H9 (cell line): Measurements from ENCODE around the gene CHPF2. TPM values are rescaled to one million over a fixed set of nuclear protein-coding genes. Genes with fewer than 3 reads are reported as not detected.

Experiments used
- DNase-seq: peaks from one replicate; pipeline ENCODE4 v3.0.0-alpha.2; 2017
- H2AFZ ChIP-seq: one replicate; pipeline ENCODE4 v1.6.1; 2013; ENCODE audit warnings: mild to moderate bottlenecking, low read length, control low read depth, moderate library complexity
- H2AK5ac ChIP-seq: 2 replicates; pipeline ENCODE4 v1.6.1; 2013; ENCODE audit warnings: low read length, control low read depth, mixed read lengths; ENCODE audit not compliant: insufficient read length
- H2BK120ac ChIP-seq: one replicate; pipeline ENCODE4 v1.6.1; 2013; ENCODE audit warnings: low read depth, mild to moderate bottlenecking, low read length, control low read depth, inconsistent platforms; ENCODE audit not compliant: poor library complexity, severe bottlenecking
- H2BK12ac ChIP-seq: 2 replicates; pipeline ENCODE4 v1.6.1; 2013; ENCODE audit warnings: low read length, control low read depth, mixed read lengths, low read depth; ENCODE audit not compliant: insufficient read length
- H2BK15ac ChIP-seq: 2 replicates; pipeline ENCODE4 v1.6.1; 2013; ENCODE audit warnings: low read depth, low read length, control low read depth
- H2BK20ac ChIP-seq: one replicate; pipeline ENCODE4 v1.6.1; 2013; ENCODE audit warnings: low read depth, mild to moderate bottlenecking, low read length, control low read depth, inconsistent platforms; ENCODE audit not compliant: poor library complexity, severe bottlenecking
- H2BK5ac ChIP-seq: 2 replicates; pipeline ENCODE4 v1.6.1; 2013; ENCODE audit warnings: low read length, control low read depth, mixed read lengths; ENCODE audit not compliant: insufficient read length
- H3K14ac ChIP-seq: 2 replicates; pipeline ENCODE4 v1.6.1; 2013; ENCODE audit warnings: low read length, control low read depth; ENCODE audit not compliant: insufficient read depth
- H3K18ac ChIP-seq: 2 replicates; pipeline ENCODE4 v1.6.1; 2013; ENCODE audit warnings: low read depth, mild to moderate bottlenecking, mixed read lengths, low read length, control low read depth; ENCODE audit not compliant: insufficient read length
- H3K23ac ChIP-seq: 2 replicates; pipeline ENCODE4 v1.6.1; 2013; ENCODE audit warnings: low read length, control low read depth, mixed read lengths, low read depth; ENCODE audit not compliant: insufficient read length
- H3K23me2 ChIP-seq: 2 replicates; pipeline ENCODE4 v1.6.1; 2013; ENCODE audit warnings: low read depth, mild to moderate bottlenecking, mixed read lengths, low read length, control low read depth; ENCODE audit not compliant: insufficient read length, poor library complexity, severe bottlenecking
- H3K27ac ChIP-seq: 2 replicates; pipeline ENCODE4 v1.5.1; 2013; ENCODE audit warnings: low read length, control low read depth, mixed read lengths, low read depth; ENCODE audit not compliant: insufficient read length
- H3K27me3 ChIP-seq: 2 replicates; pipeline ENCODE4 v1.6.1; 2013; ENCODE audit warnings: low read length, control low read depth, inconsistent platforms; ENCODE audit not compliant: insufficient read depth
- H3K4ac ChIP-seq: 2 replicates; pipeline ENCODE4 v1.6.1; 2013; ENCODE audit warnings: low read depth, mild to moderate bottlenecking, control low read depth, inconsistent platforms, low read length, moderate library complexity
- H3K4me1 ChIP-seq: 2 replicates; pipeline ENCODE4 v1.6.1; 2013; ENCODE audit warnings: low read length, control low read depth, inconsistent platforms; ENCODE audit not compliant: insufficient read depth
- H3K4me2 ChIP-seq: 2 replicates; pipeline ENCODE4 v1.6.1; 2013; ENCODE audit warnings: low read length, control low read depth, mixed read lengths; ENCODE audit not compliant: insufficient read length, insufficient read depth
- H3K56ac ChIP-seq: 2 replicates; pipeline ENCODE4 v1.6.1; 2013; ENCODE audit warnings: low read depth, mild to moderate bottlenecking, mixed read lengths, low read length, control low read depth; ENCODE audit not compliant: insufficient read length
- H3K79me1 ChIP-seq: 2 replicates; pipeline ENCODE4 v1.6.1; 2013; ENCODE audit warnings: low read depth, mild to moderate bottlenecking, moderate library complexity, low read length, control low read depth, inconsistent platforms; ENCODE audit not compliant: insufficient read depth, poor library complexity, severe bottlenecking
- H3K79me2 ChIP-seq: 2 replicates; pipeline ENCODE4 v1.6.1; 2013; ENCODE audit warnings: low read length, control low read depth, inconsistent platforms; ENCODE audit not compliant: insufficient read depth
- H3K9ac ChIP-seq: 2 replicates; pipeline ENCODE4 v1.6.1; 2013; ENCODE audit warnings: low read length, control low read depth, mixed read lengths; ENCODE audit not compliant: insufficient read length; ENCODE audit errors: extremely low read depth
- H3K9me3 ChIP-seq: one replicate; pipeline ENCODE4 v1.6.1; 2013; ENCODE audit warnings: low read depth, low read length, inconsistent platforms; ENCODE audit not compliant: control insufficient read depth
- H3T11ph ChIP-seq: one replicate; pipeline ENCODE4 v1.6.1; 2013; ENCODE audit warnings: mild to moderate bottlenecking, low read length, control low read depth, inconsistent platforms
- H4K20me1 ChIP-seq: one replicate; pipeline ENCODE4 v1.6.1; 2013; ENCODE audit not compliant: control insufficient read depth, insufficient read length, insufficient read depth
- H4K5ac ChIP-seq: 2 replicates; pipeline ENCODE4 v1.6.1; 2013; ENCODE audit warnings: low read depth, mild to moderate bottlenecking, mixed read lengths, low read length, control low read depth; ENCODE audit not compliant: insufficient read length
- H4K8ac ChIP-seq: replicated peaks from 2 replicates; pipeline ENCODE4 v1.6.1; 2013; ENCODE audit warnings: low read length, control low read depth, mixed read lengths, low read depth; ENCODE audit not compliant: insufficient read length
- H4K91ac ChIP-seq: 2 replicates; pipeline ENCODE4 v1.6.1; 2013; ENCODE audit warnings: low read depth, mild to moderate bottlenecking, moderate library complexity, mixed read lengths, low read length, control low read depth; ENCODE audit not compliant: insufficient read length
- H3K27ac Mint-ChIP-seq, 3 experiments: 2 replicates in 2 of 3; 3 replicates in 1 of 3; pipeline ENCODE4 v1.8.0; 2020 to 2021; ENCODE audit warnings: mixed read lengths in 3 of 3, mild to moderate bottlenecking in 1 of 3, moderate library complexity in 1 of 3
- H3K27me3 Mint-ChIP-seq: 2 replicates; pipeline ENCODE4 v1.8.0; 2021; ENCODE audit warnings: low read depth, mild to moderate bottlenecking, moderate library complexity, mixed read lengths
- H3K36me3 Mint-ChIP-seq, 3 experiments: 2 replicates in 2 of 3; 3 replicates in 1 of 3; pipeline ENCODE4 v1.8.0; 2020 to 2021; ENCODE audit warnings: low read depth in 3 of 3, mixed read lengths in 3 of 3; ENCODE audit not compliant: insufficient read depth in 1 of 3
- H3K4me1 Mint-ChIP-seq, 2 experiments: 2 replicates each; pipeline ENCODE4 v1.8.0; 2020; ENCODE audit warnings: mixed read lengths in 2 of 2
- H3K4me3 Mint-ChIP-seq, 2 experiments: 2 replicates in 1 of 2; 3 replicates in 1 of 2; pipeline ENCODE4 v1.8.0; 2020 to 2021; ENCODE audit warnings: mild to moderate bottlenecking in 2 of 2, mixed read lengths in 2 of 2, moderate library complexity in 1 of 2
- H3K9me3 Mint-ChIP-seq, 2 experiments: 2 replicates in 1 of 2; 3 replicates in 1 of 2; pipeline ENCODE4 v1.8.0; 2020; ENCODE audit warnings: mild to moderate bottlenecking in 2 of 2, mixed read lengths in 2 of 2, moderate library complexity in 1 of 2
- CTCF ChIP-seq: fragments of 200-600 bp; sonication (generic); conservative IDR thresholded peaks from 3 replicates; pipeline ENCODE4 v1.8.0; 2021; ENCODE audit warnings: antibody characterized with exemption, mild to moderate bottlenecking
- WGBS: extraction: QIAGEN DNeasy Blood & Tissue Kit; methylation state at CpG from one replicate; pipeline ENCODE4 v1.1.7; 2013; ENCODE audit warnings: missing lambda C conversion rate, low lambda C conversion rate, mixed read lengths; ENCODE audit not compliant: insufficient read length; ENCODE audit errors: extremely low coverage; 5-methylcytosine and 5-hydroxymethylcytosine counted together
- total RNA-seq: library from RNA; stranded (reverse); gene quantifications from 2 replicates; pipeline ENCODE4 v1.2.1, GENCODE V29; 2021

Gene CHPF2
- total RNA-seq, 1 experiment from 2014 or later: 25.7 TPM

DNA sequence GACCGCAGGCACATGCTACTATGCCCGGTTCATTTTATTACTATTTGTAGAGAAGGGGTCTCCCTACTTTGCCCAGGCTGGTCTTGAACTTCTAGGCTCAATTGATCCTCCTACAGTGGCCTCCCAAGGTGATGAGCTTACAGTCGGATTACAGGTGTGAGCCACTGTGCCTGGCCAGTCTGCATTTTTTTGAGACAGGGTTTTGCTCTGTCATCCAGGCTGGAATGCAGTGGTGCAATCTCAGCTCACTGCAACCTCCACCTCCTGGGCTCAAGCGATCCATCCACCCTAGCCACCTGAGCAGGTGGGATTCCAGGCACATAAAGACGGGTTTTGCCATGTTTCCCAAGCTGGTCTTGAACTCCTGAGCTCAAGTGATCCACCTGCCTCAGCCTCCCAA is 19.7 kb upstream of the CHPF2 start:
- Histone ChIP-seq H3K18ac (no peak overlapping the region), H3K27me3 (no peaks in the 10 kb centered on the region), H4K20me1 (no peaks in the 10 kb centered on the region), H3T11ph (no peak overlapping the region), H2AFZ (no peak overlapping the region), H3K79me1 (no peaks in the 10 kb centered on the region), H3K4me1 (peaks cover 5% of the 10 kb centered on the region; the same call in 1 of the 2 replicates), H2BK15ac (no peak overlapping the region), H3K23me2 (no peaks in the 10 kb centered on the region), H3K4ac (no peak overlapping the region), H4K8ac (no peak overlapping the region), H2AK5ac (no peak overlapping the region), H2BK5ac (no peak overlapping the region), H3K23ac (no peak overlapping the region), H4K91ac (no peak overlapping the region), H3K4me2 (no peak overlapping the region), H4K5ac (no peak overlapping the region), H3K79me2 (no peaks in the 10 kb centered on the region), H3K14ac (no peak overlapping the region), H2BK120ac (no peak overlapping the region), H3K27ac (no peak overlapping the region), H3K9ac (no peak overlapping the region), H3K9me3 (no peaks in the 10 kb centered on the region), H2BK12ac (no peak overlapping the region), H3K56ac (no peak overlapping the region), H2BK20ac (no peak overlapping the region)
- no peaks in the 10 kb centered on the region for H3K9me3 Mint-ChIP-seq
- no CpG with 5 or more reads among the region's 5 CpGs for WGBS
- H3K27ac Mint-ChIP-seq: no peak overlapping the region
- TF ChIP-seq CTCF: no peak
- H3K27me3 Mint-ChIP-seq: peaks cover 2% of the 10 kb centered on the region; the same call in 1 of the 2 replicates
- peaks cover 31 to 61% (median 44%) of the 10 kb centered on the region in 3 experiments; a peak in 6 of 7 replicates for H3K36me3 Mint-ChIP-seq
- no peak for DNase-seq
- H3K4me3 Mint-ChIP-seq: no peak overlapping the region
- H3K4me1 Mint-ChIP-seq: peaks cover 13 to 16% of the 10 kb centered on the region in 2 experiments
